Measurements from ENCODE around the gene ADAMTSL3. TPM values are rescaled to one million over a fixed set of nuclear protein-coding genes. Genes with fewer than 3 reads are reported as not detected.

Gene ADAMTSL3
- total RNA-seq, 1 donor from 2014 or later, result 6.0 TPM

- DNase-seq, result no peak
Observed at GRCh38 chr15:83838763-83839162, 184.8 kb downstream of the ADAMTSL3 start.

GRCh38 chr15:83842281-83842680, 188.4 kb downstream of the ADAMTSL3 start:
- DNase-seq, result no peak

GRCh38 chr15:83843471-83843871, 189.5 kb downstream of the ADAMTSL3 start:
- DNase-seq, result no peak

- no peak for DNase-seq
Observed at GRCh38 chr15:83844742-83845141, 190.8 kb downstream of the ADAMTSL3 start.

- no peak for DNase-seq
Observed at GRCh38 chr15:83845230-83845629, 191.3 kb downstream of the ADAMTSL3 start.

- DNase-seq, result no peak
Observed at GRCh38 chr15:83846847-83847246, 192.9 kb downstream of the ADAMTSL3 start.

- DNase-seq, result peak; percentile 0
Observed at GRCh38 chr15:83848315-83849050, 194.6 kb downstream of the ADAMTSL3 start.

- no peak for DNase-seq
Observed at GRCh38 chr15:83850015-83850414, 196.1 kb downstream of the ADAMTSL3 start.

GRCh38 chr15:83850501-83851245, 196.8 kb downstream of the ADAMTSL3 start:
- no peak for DNase-seq

- no peak for DNase-seq
Observed at GRCh38 chr15:83853232-83853631, 199.3 kb downstream of the ADAMTSL3 start.

- DNase-seq, result no peak
Observed at GRCh38 chr15:83854321-83854720, 200.4 kb downstream of the ADAMTSL3 start.

- DNase-seq, result no peak
Observed at GRCh38 chr15:83854950-83855707, 201.2 kb downstream of the ADAMTSL3 start.

GRCh38 chr15:83855956-83856355, 202.0 kb downstream of the ADAMTSL3 start:
- DNase-seq, result no peak

- DNase-seq, result no peak
Observed at GRCh38 chr15:83858820-83859505, 205.0 kb downstream of the ADAMTSL3 start.

- DNase-seq, result no peak
Observed at GRCh38 chr15:83866692-83867091, 212.8 kb downstream of the ADAMTSL3 start.

- no peak for DNase-seq
Observed at GRCh38 chr15:83869341-83869740, 215.4 kb downstream of the ADAMTSL3 start.

GRCh38 chr15:83871808-83872559, 218.1 kb downstream of the ADAMTSL3 start:
- no peak for DNase-seq

GRCh38 chr15:83873966-83874365, 220.0 kb downstream of the ADAMTSL3 start:
- no peak for DNase-seq

- DNase-seq, result no peak
Observed at GRCh38 chr15:83880529-83880928, 226.6 kb downstream of the ADAMTSL3 start.

- DNase-seq, result no peak
Observed at GRCh38 chr15:83881156-83881555, 227.2 kb downstream of the ADAMTSL3 start.

- DNase-seq, result no peak
Observed at GRCh38 chr15:83886321-83886720, 232.4 kb downstream of the ADAMTSL3 start.

- DNase-seq, result no peak
Observed at GRCh38 chr15:83887404-83887803, 233.5 kb downstream of the ADAMTSL3 start.

Measured in dermis blood vessel endothelial cell (primary cell).